HG03565 (cell line): Measurements from ENCODE around the gene SMIM20.
"Not testable (repeated sequence)": the region's sequence is repeated elsewhere in the genome, so short reads cannot be mapped to it uniquely, and the experiment has no call there.

ENCODE experiments used
- ATAC-seq: cut with Tn5 transposase; IDR thresholded peaks from one replicate; pipeline ENCODE4 v1.9.1; 2021; ENCODE audit warnings: mild to moderate bottlenecking, moderate library complexity; ENCODE audit not compliant: unreplicated experiment

SMIM20 gene

DNA sequence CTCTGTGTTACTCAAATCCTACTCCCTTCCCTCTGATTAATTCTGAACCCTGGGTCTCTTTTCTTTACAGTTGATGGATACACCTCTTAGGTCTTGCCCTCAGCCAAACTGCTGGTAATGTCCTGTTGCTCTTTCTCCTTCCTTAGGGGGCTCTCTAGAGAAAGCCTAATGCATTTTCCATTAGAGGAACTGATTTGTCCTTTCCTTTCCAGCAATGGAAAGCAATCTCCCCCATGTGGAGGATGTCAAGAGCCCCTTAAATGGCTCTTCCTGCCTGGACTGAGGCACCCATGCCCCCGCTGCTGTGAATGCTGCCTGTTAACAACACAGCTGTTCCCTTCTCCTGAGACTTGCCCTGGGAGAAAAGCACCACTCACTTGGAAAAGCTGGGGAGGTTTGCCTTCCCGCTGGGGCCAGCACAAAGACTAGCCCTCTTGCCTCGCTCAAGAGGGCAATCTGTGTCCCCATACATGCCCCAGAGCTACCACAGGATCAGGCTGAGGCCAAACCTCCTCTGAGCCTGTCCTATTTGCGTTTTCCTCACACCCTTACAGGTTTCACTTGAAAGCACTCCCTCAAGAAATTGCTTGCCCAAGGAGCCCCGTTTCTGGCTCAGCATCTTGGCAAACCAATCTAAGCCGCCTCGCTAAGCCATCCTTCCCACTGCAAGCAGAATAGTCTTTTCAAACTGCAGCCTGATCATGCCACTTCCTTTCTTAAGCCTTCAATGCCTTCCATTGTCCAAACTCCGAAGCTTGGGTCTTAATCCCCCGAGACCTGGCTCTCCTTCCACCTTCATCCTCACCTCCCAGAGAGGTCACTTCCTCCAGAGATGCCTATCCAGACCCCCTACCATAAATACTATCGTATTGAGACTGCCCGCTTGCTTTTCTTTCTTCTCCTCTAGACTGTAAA is 23.2 kb upstream of the SMIM20 start:
- ATAC-seq: no peak

DNA sequence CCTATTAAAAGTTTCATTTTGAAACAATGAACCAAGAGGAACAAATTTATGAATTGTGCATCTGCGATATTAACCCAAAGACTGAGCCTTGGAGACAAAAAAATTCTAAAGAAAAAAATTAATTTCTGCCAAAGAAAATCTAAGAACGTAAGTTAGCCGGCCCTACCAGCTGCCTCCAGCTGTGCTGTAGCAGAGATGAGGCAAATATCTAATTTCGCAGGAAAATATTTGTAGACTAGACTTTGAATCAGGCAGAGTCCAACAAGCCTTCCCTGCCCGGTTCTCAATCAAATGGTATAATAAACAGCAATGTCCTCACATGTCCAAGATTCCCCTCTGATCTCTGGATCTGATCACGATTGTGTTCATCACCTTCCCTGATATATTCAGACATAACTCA is 21.2 kb upstream of the SMIM20 start:
- no peak for ATAC-seq

DNA sequence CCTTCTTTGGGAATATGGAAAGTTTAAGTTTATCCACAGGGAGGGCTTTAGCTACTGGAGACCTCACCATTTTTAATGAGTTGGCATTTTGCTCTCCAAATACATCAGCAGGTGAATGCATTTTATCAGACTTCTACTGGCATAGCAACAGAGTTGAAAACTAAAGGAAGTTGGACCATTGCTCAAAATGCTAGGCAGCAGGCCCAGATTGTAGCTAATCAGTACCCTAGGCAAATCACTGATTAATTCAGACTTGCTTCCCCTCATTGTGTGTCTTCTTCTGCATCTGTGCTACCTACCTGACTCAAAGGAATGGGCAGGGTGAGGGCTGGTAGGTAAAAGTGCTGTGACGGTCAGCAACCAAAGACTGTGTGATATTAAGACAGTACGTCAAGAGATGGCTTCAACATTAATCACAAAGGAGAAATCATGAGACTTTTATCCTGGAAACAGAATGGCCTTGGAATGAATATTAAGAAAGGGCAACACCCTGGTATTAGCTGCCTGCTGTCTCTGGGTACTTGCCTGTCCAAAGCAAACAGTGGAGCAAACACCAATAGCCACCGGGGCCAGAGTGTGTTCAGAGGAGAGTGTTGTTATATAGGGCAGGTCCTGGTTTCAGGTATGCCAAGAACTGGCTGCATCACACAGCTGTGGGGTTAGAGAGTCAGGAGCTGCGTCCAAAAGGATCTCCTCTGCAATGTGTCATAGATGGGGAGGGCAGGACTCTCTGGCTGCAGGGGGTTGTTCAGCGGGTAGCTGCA is 17.1 kb upstream of the SMIM20 start:
- no peak for ATAC-seq

DNA sequence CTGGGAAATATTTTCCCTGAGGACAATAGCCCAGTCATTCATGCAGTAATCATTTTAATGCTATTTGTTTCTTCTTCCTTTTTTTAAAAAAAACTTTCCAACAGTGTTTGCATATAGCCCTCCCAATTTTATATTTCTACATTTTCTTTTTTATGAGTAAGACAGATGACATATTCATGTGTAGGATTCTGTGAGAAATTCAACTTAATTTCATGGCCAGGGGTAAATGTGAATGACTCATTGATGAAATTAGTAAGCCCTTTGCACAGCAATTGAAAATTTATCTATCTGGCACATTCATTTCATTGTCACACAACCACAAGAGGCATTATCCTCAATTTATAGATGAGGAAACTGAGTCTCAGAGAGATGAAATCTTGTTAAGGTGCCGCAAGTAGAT is 13.7 kb upstream of the SMIM20 start:
- ATAC-seq: no peak

DNA sequence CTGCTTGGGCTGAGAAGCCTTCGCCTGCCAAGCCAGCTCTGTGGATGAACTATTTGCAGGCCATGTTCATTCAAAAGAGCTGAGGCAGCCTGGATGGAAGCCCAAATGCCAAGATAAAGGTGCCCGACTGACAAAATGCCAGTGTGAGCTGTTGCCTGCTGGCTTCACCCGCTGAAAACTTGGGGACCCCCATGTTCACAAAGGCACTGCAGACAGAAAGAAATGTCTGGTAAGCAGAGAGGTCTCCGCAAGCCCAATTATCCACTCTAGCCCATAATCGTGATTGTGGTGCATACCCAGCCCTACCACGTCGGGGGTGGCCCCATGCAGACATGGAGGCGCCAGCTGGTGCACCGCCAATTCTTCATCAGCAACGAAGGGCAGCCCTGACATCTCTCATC is 13.0 kb upstream of the SMIM20 start:
- no peak for ATAC-seq

DNA sequence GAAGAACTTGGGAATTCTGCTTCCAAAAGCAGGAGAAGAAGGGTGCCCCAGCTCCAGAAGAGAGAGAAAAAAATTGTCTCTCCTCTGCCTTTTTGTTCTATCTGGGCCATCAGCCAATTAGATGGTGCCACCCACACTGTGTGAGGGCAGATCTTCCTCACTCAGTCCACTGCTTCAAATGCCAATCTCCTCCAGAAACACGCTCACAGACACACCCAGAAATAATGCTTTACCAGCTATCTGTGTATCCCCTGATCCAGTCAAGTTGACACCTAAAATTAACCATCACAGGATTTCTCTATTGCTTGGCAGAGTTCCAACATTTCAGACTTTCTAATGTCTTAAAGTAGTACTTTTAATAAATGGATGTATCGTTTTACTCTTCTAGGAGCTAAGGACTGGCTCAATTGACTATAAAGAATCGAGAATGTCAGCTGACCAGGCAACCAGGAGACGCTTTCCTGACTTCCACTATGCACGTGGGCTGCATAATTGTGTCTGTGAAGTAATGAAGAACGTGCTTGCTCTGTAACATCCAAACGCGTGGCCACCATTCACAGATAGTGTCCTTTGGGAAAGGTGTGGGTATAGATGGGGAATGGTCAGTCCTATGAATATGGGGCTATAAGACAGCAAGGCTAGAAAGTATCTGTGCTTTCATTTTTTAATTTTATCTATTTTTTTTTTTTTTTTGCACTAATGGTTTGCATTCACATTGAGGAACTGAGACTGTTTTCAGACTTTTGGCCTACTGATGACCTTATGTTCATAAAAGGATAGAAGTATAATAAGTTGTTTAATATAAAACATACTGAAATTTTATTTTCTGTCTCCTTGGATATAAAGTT is 9.9 kb upstream of the SMIM20 start:
- no peak for ATAC-seq

DNA sequence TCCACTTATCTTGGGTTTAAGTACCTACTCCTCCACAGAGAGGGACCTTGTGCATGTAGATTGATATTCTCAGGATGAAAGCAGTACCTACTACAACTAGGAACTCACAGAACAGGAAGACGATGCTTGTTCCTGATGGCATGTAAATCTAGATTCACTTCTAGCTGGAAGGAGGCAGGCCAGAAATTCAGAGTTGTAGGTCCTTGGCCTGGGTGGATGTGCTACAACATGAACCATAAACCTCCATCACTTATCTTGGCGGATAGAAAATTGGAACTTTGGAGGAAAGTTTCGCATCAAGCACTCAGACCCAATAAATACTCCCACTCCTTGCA is 9.3 kb upstream of the SMIM20 start:
- ATAC-seq: no peak

DNA sequence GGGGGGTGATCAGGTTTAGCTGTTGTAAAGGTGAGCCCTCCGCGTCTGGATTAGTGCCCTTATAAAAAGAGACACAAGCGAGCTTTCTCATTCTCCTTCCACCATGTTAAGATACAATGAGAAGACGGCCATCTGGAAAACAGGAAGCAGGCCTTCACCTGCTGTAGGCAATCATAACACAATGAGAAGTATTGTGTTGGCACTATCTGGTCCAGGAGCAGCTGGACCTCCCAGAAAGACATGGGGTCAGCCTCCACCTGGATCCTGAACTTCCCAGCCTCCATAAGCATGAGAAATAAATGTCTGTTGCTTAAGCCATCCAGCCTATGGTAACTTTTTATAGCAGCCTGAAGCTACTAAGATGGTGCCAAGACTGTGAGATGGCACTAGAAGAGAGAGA is 8.6 kb upstream of the SMIM20 start:
- ATAC-seq: no peak

DNA sequence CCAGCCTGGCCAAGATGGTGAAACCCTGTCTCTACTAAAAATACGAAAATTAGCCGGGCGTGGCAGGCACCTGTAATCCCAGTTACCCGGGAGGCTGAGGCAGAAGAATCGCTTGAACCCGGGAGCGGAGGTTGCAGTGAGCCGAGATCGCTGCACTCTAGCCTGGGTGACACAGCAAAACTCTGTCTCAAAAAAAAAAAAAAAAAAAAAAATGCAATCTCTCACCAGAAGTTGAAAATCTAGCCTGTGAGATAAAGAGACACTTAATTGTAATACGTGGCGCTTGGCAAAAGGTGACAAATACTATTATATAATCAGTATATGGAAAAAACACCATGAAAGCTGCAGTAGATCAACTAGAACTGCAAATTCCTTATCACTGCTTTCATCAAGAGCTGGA is 7.9 kb upstream of the SMIM20 start:
- not testable (repeated sequence) for ATAC-seq

DNA sequence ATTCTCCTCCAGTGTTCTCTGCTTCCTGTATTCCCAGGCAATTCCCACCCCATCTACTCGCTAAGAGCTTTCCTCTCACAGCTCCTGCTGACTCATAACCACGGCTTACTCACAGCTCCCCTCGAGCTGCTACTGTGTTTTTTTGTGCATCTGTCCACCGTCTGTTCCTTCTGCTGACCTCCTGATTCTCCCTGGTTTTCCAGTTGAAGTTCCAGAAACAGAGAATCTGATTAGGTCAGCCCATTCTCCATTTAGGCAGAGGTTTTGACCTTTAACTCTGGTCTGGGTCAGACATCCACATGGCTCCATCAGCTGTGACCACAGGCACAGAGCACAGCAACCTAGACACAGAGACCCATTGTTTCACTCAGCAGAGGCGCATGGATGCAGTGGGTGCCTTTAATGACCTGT is 5.5 kb upstream of the SMIM20 start:
- ATAC-seq: no peak

DNA sequence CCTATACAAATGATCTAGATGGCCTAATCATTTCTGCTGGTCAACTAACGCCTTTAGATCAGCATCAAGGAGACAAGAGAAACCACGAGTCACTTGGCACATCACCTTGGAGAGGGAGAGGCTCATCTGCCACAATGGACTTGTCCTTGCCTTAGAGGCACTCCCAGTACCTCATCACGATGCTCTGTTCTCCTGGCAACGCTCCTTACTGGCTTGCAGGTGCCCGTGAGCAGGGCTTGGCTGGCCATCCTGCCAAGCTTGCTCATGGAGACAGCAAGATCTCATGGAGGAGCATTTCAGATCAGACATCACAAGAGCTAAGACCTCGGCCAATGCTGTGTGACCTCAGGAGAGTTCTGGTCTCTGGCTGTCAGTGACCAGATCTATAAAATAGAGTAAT is 2.7 kb upstream of the SMIM20 start:
- ATAC-seq: no peak

DNA sequence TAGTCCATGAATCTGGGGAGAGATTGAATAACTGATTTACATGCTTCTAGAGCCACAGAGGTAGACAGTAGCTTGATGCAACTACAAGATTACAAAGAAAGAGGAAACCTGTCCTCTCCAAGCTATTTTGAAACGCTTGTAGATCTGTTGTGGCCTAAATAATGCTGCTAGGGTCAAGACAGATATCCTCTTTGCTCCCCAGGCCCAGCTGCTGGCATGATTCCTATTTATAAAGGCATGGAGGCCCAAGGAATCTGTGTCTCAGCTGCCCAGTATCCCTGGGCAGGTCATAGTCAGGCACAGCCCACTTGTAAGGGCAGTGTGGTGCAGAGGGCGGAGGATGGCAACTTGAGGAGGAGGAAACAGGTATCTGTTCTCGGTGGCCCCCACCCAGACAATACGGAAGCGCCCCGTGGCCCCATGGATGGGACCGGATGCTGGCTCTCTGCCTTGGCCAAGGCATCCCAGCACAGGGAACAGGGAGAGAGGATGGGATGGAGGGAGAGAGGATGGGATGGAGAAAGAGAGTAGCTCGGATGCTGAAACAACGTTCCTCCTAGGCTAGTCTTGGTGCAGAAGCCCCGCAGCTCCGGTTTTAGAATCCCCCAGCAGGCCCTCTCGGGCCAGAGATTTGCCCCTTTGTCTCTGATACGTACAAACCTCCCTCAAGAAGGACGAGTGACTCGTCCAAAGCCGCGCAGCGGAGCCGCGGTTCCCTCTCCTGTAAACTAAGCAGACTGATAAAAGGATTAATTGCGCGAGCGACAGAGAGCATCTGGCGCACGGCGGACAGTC is 767 bp upstream of the SMIM20 start:
- ATAC-seq: peak; percentile 20

DNA sequence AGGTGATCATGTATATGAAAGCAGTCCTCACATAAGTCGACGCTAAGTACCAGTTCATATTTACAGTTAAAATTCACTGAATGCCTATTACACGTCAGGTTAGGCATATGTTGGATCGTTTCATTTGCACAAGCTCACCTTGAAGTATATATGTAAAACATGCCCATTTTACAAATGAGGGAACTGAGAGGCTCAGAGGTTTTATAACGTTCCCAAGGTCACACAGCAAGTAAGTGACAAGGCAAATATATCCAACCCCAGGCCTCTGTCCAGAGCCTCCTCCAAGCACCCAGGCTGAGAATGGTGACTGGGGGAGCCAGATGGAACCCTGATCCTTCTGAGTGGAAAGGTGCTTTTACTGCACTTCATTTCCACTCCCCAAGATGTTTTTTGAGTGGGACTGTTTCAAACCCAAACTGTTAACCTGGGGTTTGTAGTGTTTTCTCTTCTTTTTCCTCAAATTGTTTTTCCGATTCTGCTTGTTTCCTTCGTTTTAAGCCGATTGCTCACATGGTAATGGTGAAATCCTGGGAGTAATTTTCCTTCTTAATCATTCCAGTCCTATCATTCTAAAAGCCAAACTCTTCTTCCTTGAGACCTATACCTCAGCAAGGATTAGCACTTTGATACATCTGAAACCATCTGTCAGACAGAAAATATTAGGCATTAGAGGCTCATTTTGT is 791 bp downstream of the SMIM20 start:
- ATAC-seq: no peak

DNA sequence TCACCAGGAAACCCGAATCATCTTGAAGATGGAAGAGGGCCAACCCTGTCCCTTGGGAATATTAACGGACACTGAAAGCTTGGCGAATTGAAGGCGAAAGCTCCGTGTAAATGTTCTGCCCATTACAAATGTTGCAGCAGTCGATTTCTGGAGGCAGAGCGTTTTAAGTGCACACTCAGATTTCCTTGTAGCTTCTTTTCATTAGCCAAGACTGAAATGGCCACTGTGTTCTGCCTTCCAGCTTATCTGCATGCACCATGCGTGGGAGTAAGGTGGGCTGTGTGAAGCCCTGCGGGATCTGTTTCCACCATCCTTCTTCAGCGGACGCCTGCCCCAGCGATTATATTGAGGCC is 1.3 kb downstream of the SMIM20 start:
- ATAC-seq: no peak

DNA sequence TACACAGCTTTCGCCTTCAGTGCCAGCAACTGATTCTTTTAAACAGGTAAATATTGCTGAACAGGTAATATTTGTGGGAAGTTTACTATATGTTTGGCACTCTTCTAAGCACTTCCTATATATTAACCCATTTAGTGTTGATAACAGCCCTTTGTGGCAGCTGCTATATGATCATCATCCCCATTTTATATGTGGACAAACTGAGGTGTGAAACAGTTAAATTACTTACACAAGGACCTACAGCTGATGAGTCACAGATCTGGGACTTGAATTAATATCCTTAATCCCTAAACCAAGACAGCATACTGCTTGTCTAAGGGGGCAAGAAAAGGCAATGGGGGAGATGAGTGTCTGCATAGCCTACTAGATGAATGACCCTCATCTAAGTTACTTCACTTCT is 2.9 kb downstream of the SMIM20 start:
- ATAC-seq: no peak

DNA sequence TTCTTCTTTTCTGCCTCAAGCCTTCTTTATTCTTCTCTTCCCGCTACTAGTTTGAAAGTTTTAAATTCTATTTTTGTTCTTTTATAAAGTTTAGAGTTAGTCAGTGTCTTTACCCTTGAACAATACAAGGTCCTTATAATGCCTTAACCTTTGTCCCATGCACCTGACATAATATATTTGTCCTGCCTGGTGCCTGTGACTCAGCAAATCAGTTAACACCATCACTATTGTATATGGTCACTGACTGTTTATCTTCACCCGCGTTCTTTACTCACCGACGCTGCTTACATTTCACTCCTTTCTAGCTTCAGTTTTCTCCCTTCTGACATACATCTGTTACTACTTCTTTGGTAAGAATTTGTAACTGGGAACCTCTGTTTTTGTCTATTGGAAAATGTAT is 5.7 kb downstream of the SMIM20 start:
- no peak for ATAC-seq

DNA sequence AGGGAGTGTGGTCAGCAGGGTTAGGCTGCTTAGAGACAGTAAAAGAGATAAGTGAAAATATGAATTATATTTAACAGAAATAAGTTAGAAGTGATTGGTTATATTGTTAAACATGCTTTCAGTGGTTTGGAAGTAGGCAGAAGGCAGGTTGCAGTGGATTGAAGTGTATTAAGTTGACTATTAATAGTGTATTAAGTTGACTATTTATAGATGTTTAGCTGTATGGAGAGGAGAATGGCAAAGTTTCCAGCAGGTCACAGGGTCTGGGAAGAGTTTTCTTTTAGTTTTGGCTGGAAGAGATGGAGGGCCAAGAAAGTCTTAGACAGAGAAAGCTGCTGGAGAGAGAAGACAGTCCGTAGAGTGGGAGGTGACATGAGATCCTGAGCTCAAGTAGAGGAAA is 7.9 kb downstream of the SMIM20 start:
- no peak for ATAC-seq

DNA sequence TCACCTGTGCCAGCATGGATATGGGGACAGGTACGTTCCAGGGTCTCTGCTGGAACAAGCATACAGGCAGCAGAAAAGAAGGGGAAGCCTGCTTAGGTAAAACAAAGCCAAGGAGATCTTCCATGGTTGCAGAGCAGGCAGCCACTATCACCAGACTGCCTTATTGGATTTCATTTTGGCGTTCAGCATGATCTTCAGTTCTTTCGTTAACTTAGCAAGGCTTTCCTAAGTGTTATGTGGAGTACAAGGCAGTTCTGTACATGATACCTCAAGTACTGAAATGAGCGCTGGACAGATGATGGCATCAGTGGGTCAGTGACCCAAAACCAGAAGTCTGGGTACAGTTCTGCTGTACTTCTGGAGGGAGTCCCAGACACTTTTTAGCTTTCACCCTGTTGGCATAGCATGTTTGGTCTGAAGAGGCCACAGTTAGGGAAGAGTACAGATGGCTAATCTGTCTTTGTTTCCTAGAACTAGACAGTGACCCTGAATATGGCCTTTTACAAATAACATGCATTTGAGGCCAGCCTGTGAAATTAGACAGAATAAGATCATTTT is 8.9 kb downstream of the SMIM20 start:
- no peak for ATAC-seq

DNA sequence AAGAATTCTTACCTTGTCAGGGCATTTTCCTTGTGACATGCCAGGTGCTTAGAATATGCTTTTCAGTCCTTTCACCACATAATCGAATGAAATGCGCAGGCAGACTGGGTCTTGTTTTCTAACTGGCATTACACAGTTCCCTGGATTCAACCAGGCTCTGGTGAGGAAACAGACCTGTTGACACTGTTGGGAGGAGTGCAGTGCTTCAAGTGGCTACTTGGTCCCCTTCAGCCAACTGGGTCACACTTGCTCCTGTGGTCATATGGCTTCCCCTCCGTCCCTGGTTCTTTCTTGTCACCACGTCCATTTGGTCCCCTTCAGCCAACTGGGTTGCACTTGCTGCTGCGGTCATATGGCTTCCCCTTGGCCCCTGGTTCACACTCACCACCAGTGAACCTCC is 9.7 kb downstream of the SMIM20 start:
- ATAC-seq: no peak
